Stomach (tissue), 4 donors: ENCODE data around the gene DHCR7.

Experiments used
- CTCF ChIP-seq, 7 experiments: fragments of 450-650 bp in 4 of 7; fragments of 200-600 bp in 3 of 7; sonication (generic) in 3 of 7; IDR thresholded peaks; one replicate each; pipeline ENCODE4 v1.5.1; 2016 to 2019; ENCODE audit warnings: antibody characterized with exemption in 7 of 7, control low read depth in 2 of 7, mild to moderate bottlenecking in 1 of 7
- EP300 ChIP-seq: sonication (generic); formaldehyde crosslinking; IDR thresholded peaks from one replicate; pipeline ENCODE4 v1.6.1; 2017; ENCODE audit warnings: antibody characterized with exemption
- POLR2A ChIP-seq, 4 donors: fragments of 450-650 bp; IDR thresholded peaks; one replicate each; pipeline ENCODE4 v1.6.1; 2016; ENCODE audit warnings: antibody characterized with exemption in 4 of 4, control low read depth in 2 of 4, mild to moderate bottlenecking in 1 of 4, moderate library complexity in 1 of 4
- POLR2AphosphoS5 ChIP-seq, 3 donors: sonication (generic); formaldehyde crosslinking; IDR thresholded peaks; one replicate each; pipeline ENCODE4 v1.6.1; 2016; ENCODE audit warnings: antibody characterized with exemption in 3 of 3

GRCh38 chr11:71476926-71477640, 28.9 kb upstream of the DHCR7 start:
- TF ChIP-seq POLR2A (IDR thresholded peaks at IDR 0.05) (no peak), CTCF (IDR thresholded peaks at IDR 0.05) (no peak), POLR2AphosphoS5 (IDR thresholded peaks at IDR 0.05) (no peak), EP300 (no peak)
